NCI-H446 treated with DMSO at 0.1 percent for 48 hours (cell line): ENCODE results near the gene SLCO2B1.
A peak's percentile ranks its signal among the peaks of the same experiment; 100 is the strongest.

Experiments used
- DNase-seq: peaks from one replicate; lab custom pipeline; 2025; lab: John Stamatoyannopoulos, UW

SLCO2B1 gene

GRCh38 chr11:75219869-75220268 is 69.0 kb downstream of the SLCO2B1 start:
- no peak for DNase-seq

GRCh38 chr11:75223954-75224643 is 73.2 kb downstream of the SLCO2B1 start:
- no peak for DNase-seq

GRCh38 chr11:75225794-75226193 is 74.9 kb downstream of the SLCO2B1 start:
- DNase-seq, result no peak

GRCh38 chr11:75229466-75229865 is 78.6 kb downstream of the SLCO2B1 start:
- peak; percentile 80 for DNase-seq

GRCh38 chr11:75230621-75231020 is 79.7 kb downstream of the SLCO2B1 start:
- no peak for DNase-seq

GRCh38 chr11:75233754-75234172 is 82.9 kb downstream of the SLCO2B1 start:
- DNase-seq, result no peak

GRCh38 chr11:75236062-75236461 is 85.2 kb downstream of the SLCO2B1 start:
- no peak for DNase-seq

GRCh38 chr11:75237050-75237449 is 86.1 kb downstream of the SLCO2B1 start:
- DNase-seq, result no peak

- no peak for DNase-seq
Measured at GRCh38 chr11:75238595-75239440, 87.9 kb downstream of the SLCO2B1 start.

- no peak for DNase-seq
Measured at GRCh38 chr11:75239531-75240290, 88.8 kb downstream of the SLCO2B1 start.

- peak; percentile 28 for DNase-seq
Measured at GRCh38 chr11:75240311-75241035, 89.6 kb downstream of the SLCO2B1 start, which contains the start of gene TPBGL. Gene TPBGL, plus strand, starts transcription at chr11:75240774. Its CDS starts 276 bp downstream, at chr11:75241050.

GRCh38 chr11:75241036-75241905 is 90.4 kb downstream of the SLCO2B1 start:
- DNase-seq, result peak; percentile 72

GRCh38 chr11:75241906-75242644 is 91.2 kb downstream of the SLCO2B1 start:
- no peak for DNase-seq

- DNase-seq, result no peak
Measured at GRCh38 chr11:75242722-75243600, 92.1 kb downstream of the SLCO2B1 start.

- no peak for DNase-seq
Measured at GRCh38 chr11:75244052-75244814, 93.3 kb downstream of the SLCO2B1 start.

GRCh38 chr11:75245356-75246005 is 94.6 kb downstream of the SLCO2B1 start:
- no peak for DNase-seq

- no peak for DNase-seq
Measured at GRCh38 chr11:75246006-75246670, 95.2 kb downstream of the SLCO2B1 start.
